GM13977 (cell line): ENCODE measurements around the gene SIX2.

ENCODE experiments used
- DNase-seq: peaks from one replicate; pipeline ENCODE4 v3.0.0; 2012; ENCODE audit warnings: low spot score
- in situ Hi-C: fragments of 300-500 bp; cut with MboI; formaldehyde crosslinking; loops from one replicate; pipeline ENCODE4 v1.12.0; 2022; ENCODE audit warnings: low sequenced_read_pairs, low pct_unique_long_range_greater_than_20kb, mixed read lengths, inconsistent platforms; ENCODE audit not compliant: unreplicated experiment
- TF ChIP-seq, protein P1 (sequence below): IDR thresholded peaks from 2 replicates; pipeline ENCODE4 v1.5.1; 2012; ENCODE audit warnings: mild to moderate bottlenecking, control low read depth; ENCODE audit not compliant: insufficient read depth; ENCODE audit errors: extremely low read depth, missing control alignments

The SIX2 gene

DNA sequence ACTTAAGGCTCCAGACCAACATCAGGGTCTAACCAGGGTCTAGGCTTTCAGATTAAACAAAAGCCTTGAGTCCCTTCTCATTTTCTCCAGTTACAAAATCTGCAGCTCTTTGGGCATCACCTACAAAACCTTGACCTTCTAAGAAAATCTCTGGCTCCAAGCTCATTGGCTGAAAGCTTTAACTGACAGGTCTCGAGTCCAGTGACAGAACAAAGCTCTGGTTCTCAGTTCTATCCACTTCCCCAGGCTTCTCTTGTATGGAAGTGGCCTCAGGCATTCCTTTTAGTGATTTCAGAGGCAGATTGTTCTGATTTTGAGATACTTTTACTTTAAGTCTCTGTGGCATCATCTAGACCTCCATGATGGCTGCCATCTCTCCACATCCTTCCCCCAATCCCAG, 11.3 kb downstream of the SIX2 start:
- DNase-seq: no peak
- in situ Hi-C loops: no loop called here

DNA sequence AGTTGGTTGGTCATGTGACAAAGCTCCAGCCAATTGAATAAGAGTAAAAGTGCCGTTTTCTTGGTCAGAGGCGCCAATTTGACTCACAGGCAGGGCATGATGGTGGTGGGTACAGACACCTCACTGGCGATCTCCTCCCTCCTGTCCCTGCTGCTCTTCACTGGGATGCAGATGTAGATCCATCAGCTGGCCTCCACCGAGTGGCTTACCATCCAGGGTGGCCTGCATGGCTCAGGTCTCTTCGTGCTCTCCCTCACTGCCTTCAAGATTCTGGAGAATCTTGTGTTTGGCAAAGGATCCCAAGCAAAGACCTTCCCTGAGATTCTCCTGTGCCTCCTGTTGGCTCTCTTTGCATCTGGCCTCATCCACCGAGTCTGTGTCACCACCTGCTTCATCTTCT, 12.9 kb downstream of the SIX2 start:
- TF ChIP-seq, protein P1, sequence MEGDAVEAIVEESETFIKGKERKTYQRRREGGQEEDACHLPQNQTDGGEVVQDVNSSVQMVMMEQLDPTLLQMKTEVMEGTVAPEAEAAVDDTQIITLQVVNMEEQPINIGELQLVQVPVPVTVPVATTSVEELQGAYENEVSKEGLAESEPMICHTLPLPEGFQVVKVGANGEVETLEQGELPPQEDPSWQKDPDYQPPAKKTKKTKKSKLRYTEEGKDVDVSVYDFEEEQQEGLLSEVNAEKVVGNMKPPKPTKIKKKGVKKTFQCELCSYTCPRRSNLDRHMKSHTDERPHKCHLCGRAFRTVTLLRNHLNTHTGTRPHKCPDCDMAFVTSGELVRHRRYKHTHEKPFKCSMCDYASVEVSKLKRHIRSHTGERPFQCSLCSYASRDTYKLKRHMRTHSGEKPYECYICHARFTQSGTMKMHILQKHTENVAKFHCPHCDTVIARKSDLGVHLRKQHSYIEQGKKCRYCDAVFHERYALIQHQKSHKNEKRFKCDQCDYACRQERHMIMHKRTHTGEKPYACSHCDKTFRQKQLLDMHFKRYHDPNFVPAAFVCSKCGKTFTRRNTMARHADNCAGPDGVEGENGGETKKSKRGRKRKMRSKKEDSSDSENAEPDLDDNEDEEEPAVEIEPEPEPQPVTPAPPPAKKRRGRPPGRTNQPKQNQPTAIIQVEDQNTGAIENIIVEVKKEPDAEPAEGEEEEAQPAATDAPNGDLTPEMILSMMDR: no peak
- in situ Hi-C loops: no loop called here
- no peak for DNase-seq

More for the DNA sequence above, 11.3 kb downstream of the SIX2 start:
- TF ChIP-seq, protein P1: no peak

DNA sequence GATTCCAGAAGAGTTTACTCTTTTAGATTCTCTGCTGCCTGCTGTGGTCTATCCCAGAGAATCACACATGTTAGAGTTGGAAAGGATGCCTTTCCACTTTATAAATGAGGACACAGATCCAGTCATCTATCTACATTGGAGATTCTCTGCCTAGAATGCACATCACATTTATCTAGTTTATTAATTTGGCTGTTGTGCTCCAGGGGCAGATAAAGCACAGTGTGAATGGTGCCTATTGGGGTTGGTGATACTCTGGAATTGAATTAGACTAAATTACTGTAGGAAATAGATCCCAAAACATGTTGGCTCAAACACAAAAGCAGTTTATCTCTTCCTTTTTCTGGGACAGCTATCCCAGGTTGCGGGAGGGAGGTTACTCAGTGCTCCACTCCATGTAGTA, 14.9 kb downstream of the SIX2 start:
- TF ChIP-seq, protein P1: no peak
- DNase-seq: no peak
- in situ Hi-C loops: no loop called here

DNA sequence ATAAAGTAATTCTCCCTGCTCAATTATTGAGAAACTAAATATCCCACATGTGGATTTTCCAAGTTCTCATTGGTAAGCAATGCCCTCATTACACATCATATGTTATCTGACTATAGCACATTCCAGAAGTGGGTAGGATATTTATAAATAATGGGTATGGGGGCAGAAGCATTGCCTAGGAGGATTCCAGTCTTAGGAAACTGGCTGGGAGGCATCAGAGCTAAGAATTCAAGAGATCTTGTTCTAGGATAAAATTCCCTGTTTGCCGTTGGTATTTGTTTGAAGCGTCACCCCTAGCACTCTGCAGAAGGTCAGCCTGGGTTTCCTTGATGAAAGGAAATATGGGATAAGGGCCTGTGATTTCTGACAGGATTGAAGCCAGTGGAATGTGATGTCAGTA, 20.1 kb downstream of the SIX2 start:
- in situ Hi-C loops: no loop called here
- DNase-seq: no peak
- TF ChIP-seq, protein P1: no peak

DNA sequence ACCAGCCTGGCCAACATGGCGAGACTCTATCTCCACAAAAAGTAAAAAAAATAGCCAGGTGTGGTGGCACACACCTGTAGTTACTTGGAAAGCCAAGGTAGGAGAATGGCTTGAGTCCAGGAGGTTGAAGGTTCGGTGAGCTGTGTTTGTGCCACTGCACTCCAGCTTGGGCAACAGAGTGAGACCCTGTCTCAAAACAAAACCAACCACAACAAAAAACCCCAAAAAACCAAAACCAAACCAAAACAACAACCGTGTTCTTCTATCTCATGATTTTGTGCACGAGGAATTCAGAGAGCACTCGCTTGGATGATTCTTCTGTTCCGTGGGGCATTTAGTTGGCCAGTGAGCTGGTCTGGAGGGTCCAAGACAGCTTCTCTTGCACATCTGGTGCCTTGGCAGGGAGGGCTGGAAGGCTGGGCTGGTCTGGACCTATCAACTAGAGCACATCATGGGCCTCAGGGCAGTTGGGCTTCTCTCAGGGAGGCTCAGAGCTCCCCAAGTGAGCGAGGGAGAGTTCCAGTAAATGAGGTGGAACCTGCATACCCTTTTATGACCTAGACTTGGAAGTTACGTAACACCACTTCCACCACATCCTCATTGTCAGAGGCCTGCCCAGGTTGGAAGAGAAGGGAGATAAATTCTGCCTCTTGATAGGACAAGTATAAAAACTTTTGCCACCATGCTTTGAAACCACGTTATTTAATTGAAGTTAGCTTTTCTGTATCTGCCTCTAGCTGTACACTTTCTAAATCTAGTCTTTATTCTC, 25.2 kb downstream of the SIX2 start:
- in situ Hi-C loops: no loop called here
- DNase-seq: no peak
- TF ChIP-seq, protein P1: no peak

DNA sequence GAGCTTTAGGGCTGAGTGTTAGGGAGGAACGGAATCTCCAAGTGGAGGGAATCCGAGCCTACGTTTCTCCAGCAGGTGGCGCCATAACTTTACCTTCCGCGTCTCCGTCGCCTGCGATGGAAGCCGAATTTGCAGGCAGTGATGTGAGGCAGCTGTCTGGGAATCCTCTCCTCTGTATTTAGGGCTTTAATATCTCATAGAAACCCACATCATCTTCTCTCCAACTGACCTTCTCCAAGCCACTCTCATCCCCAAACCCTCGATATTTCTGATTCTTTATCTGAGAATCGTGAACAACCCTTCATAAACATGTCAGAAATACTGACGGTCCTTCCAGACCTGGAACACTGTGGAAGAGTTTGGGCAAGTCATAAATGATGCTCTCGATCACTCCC, 27.5 kb downstream of the SIX2 start:
- in situ Hi-C loops: no loop called here
- TF ChIP-seq, protein P1: peak; percentile 84
- DNase-seq: peak; percentile 77
